SK-N-SH (cell line): Measurements from ENCODE around the gene HAGHL. TPM values are rescaled to one million over a fixed set of nuclear protein-coding genes. Genes with fewer than 3 reads are reported as not detected.

ENCODE experiments used
- CTCF ChIA-PET: fragments of 300-600, 350-600 bp; formaldehyde crosslinking; extraction: SDS; loops from one replicate; lab custom pipeline; 2021; lab: Yijun Ruan, JAX
- POLR2A ChIA-PET: fragments of 350-600 bp; sonication (Branson Sonifier 250); formaldehyde crosslinking; extraction: SDS; loops from one replicate; lab custom pipeline; 2020; ENCODE audit warnings: antibody characterized with exemption, inconsistent platforms; lab: Yijun Ruan, JAX
- DNase-seq: peaks from one replicate; pipeline ENCODE4 v3.0.0; 2012
- H2AFZ ChIP-seq: fragments of 200-600 bp; sonication (generic); 2 replicates; pipeline ENCODE4 v1.8.1; 2016; ENCODE audit warnings: antibody characterized with exemption, mild to moderate bottlenecking, low read depth
- H3F3A ChIP-seq: fragments of 200-600 bp; sonication (generic); replicated peaks from 2 replicates; pipeline ENCODE3; 2016; ENCODE audit warnings: antibody characterized with exemption, mild to moderate bottlenecking; ENCODE audit not compliant: insufficient read depth
- H3K27ac ChIP-seq, 2 experiments: fragments of 200-500 bp in 1 of 2; fragments of 200-600 bp in 1 of 2; sonication (Bioruptor generic) in 1 of 2; sonication (generic), shearing (Covaris generic) in 1 of 2; 2 replicates each; pipeline versions ENCODE4 v1.5.1 to v1.6.1; 2014 to 2016; ENCODE audit warnings: low read depth in 2 of 2, inconsistent platforms in 1 of 2, low read length in 1 of 2, mild to moderate bottlenecking in 1 of 2, mixed read lengths in 1 of 2
- H3K27me3 ChIP-seq: fragments of 200-600 bp; sonication (generic), shearing (Covaris generic); 2 replicates; pipeline ENCODE4 v1.6.1; 2016; ENCODE audit warnings: mixed run types; ENCODE audit not compliant: insufficient read depth
- H3K36me3 ChIP-seq, 2 experiments: fragments of 200-500 bp in 1 of 2; fragments of 200-600 bp in 1 of 2; sonication (Bioruptor generic) in 1 of 2; sonication (generic) in 1 of 2; replicated peaks in 1 of 2; 2 replicates each; pipeline versions ENCODE3 to v1.5.1; 2014 to 2016; ENCODE audit warnings: low read length in 1 of 2, mild to moderate bottlenecking in 1 of 2; ENCODE audit not compliant: insufficient read depth in 2 of 2, control insufficient read depth in 1 of 2
- H3K4me1 ChIP-seq, 2 experiments: fragments of 200-500 bp in 1 of 2; fragments of 200-600 bp in 1 of 2; sonication (Bioruptor generic) in 1 of 2; sonication (generic), shearing (Covaris generic) in 1 of 2; 2 replicates each; pipeline versions ENCODE4 v1.5.1 to v1.6.1; 2014 to 2016; ENCODE audit warnings: low read depth in 1 of 2, low read length in 1 of 2, mixed run types in 1 of 2; ENCODE audit not compliant: insufficient read depth in 2 of 2, control insufficient read depth in 1 of 2
- H3K4me2 ChIP-seq: fragments of 200-600 bp; sonication (generic), shearing (Covaris generic); 2 replicates; pipeline ENCODE4 v1.6.1; 2017; ENCODE audit warnings: mixed run types
- H3K4me3 ChIP-seq, 2 experiments: fragments of 200-500 bp in 1 of 2; fragments of 200-600 bp in 1 of 2; sonication (Bioruptor generic) in 1 of 2; sonication (generic), shearing (Covaris generic) in 1 of 2; 2 replicates each; pipeline versions ENCODE4 v1.5.1 to v1.8.1; 2014 to 2016; ENCODE audit warnings: low read depth in 2 of 2, inconsistent platforms in 1 of 2, low read length in 1 of 2, mild to moderate bottlenecking in 1 of 2, mixed read lengths in 1 of 2, moderate library complexity in 1 of 2
- H3K79me2 ChIP-seq: fragments of 200-600 bp; sonication (generic); 2 replicates; pipeline ENCODE4 v1.8.1; 2017; ENCODE audit warnings: mild to moderate bottlenecking; ENCODE audit not compliant: insufficient read depth
- H3K9ac ChIP-seq: fragments of 200-600 bp; sonication (generic); 2 replicates; pipeline ENCODE4 v1.6.1; 2017; ENCODE audit warnings: mixed run types
- H3K9me2 ChIP-seq: fragments of 200-600 bp; sonication (generic); 2 replicates; pipeline ENCODE4 v1.6.1; 2017; ENCODE audit warnings: mixed run types
- H3K9me3 ChIP-seq: fragments of 200-600 bp; sonication (generic); 2 replicates; pipeline ENCODE4 v1.6.1; 2017; ENCODE audit warnings: mixed run types, mild to moderate bottlenecking, moderate library complexity
- H4K20me1 ChIP-seq: fragments of 200-600 bp; sonication (generic); 2 replicates; pipeline ENCODE4 v1.6.1; 2017; ENCODE audit warnings: mild to moderate bottlenecking, mixed run types; ENCODE audit not compliant: insufficient read depth
- CHD2 ChIP-seq: fragments of 150-350 bp; IDR thresholded peaks from 2 replicates; pipeline ENCODE4 v1.6.1; 2018; ENCODE audit warnings: low read length; ENCODE audit not compliant: partially characterized antibody
- CTCF ChIP-seq: fragments of 200-600 bp; sonication (generic); IDR thresholded peaks from 2 replicates; pipeline ENCODE4 v1.6.1; 2017; ENCODE audit warnings: antibody characterized with exemption, mild to moderate bottlenecking, moderate library complexity
- ELF1 ChIP-seq: IDR thresholded peaks from 2 replicates; pipeline ENCODE4 v1.4.0; 2012
- FOSL2 ChIP-seq: IDR thresholded peaks from 2 replicates; pipeline ENCODE4 v1.4.0; 2012; ENCODE audit warnings: low read depth, mild to moderate bottlenecking, moderate library complexity, borderline replicate concordance
- FOXJ3 ChIP-seq: sonication (generic); formaldehyde crosslinking; IDR thresholded peaks from 2 replicates; pipeline ENCODE4 v1.5.1; 2020; ENCODE audit warnings: mild to moderate bottlenecking, missing genetic modification reagents
- GABPA ChIP-seq: IDR thresholded peaks from 2 replicates; pipeline ENCODE4 v1.4.0; 2012; ENCODE audit warnings: low read depth, mild to moderate bottlenecking
- GATA2 ChIP-seq: sonication (generic); formaldehyde crosslinking; IDR thresholded peaks from 2 replicates; pipeline ENCODE4 v1.5.0; 2020; ENCODE audit warnings: mild to moderate bottlenecking, missing genetic modification reagents
- IRF3 ChIP-seq: fragments of 150-350 bp; IDR thresholded peaks from 2 replicates; pipeline ENCODE4 v1.6.1; 2016; ENCODE audit warnings: mild to moderate bottlenecking, low read depth, low read length
- JUND ChIP-seq: IDR thresholded peaks from 2 replicates; pipeline ENCODE4 v1.4.0; 2012
- NRF1 ChIP-seq: IDR thresholded peaks from 2 replicates; pipeline ENCODE4 v1.6.1; 2012; ENCODE audit warnings: low read depth, mild to moderate bottlenecking, low read length
- POLR2AphosphoS5 ChIP-seq: IDR thresholded peaks from 2 replicates; pipeline ENCODE4 v1.6.1; 2012; ENCODE audit warnings: low read depth, low read length
- REST ChIP-seq: IDR thresholded peaks from 2 replicates; pipeline ENCODE4 v1.6.1; 2012; ENCODE audit warnings: mild to moderate bottlenecking, low read depth, low read length, moderate library complexity
- RFX5 ChIP-seq: IDR thresholded peaks from 2 replicates; pipeline ENCODE4 v1.6.1; 2012; ENCODE audit warnings: mild to moderate bottlenecking, improper control_type of control experiment, low read length
- RXRA ChIP-seq: IDR thresholded peaks from 2 replicates; pipeline ENCODE4 v1.4.0; 2012; ENCODE audit warnings: low read depth, mild to moderate bottlenecking, borderline replicate concordance
- SIN3A ChIP-seq: IDR thresholded peaks from 2 replicates; pipeline ENCODE4 v1.6.1; 2012; ENCODE audit warnings: low read depth, mild to moderate bottlenecking, low read length, moderate library complexity, borderline replicate concordance
- SMC3 ChIP-seq: IDR thresholded peaks from 2 replicates; pipeline ENCODE4 v1.6.1; 2012; ENCODE audit warnings: low read depth, low read length, improper control_type of control experiment
- TEAD4 ChIP-seq: IDR thresholded peaks from 2 replicates; pipeline ENCODE4 v1.4.0; 2012; ENCODE audit warnings: mild to moderate bottlenecking, borderline replicate concordance; ENCODE audit not compliant: insufficient read depth
- USF2 ChIP-seq: fragments of 150-350 bp; IDR thresholded peaks from 2 replicates; pipeline ENCODE4 v1.6.1; 2017; ENCODE audit warnings: antibody characterized with exemption, low read length, low read depth, borderline replicate concordance
- WGBS: methylation state at CpG from one replicate; pipeline ENCODE4 v1.1.6; 2017; ENCODE audit warnings: low lambda C conversion rate; 5-methylcytosine and 5-hydroxymethylcytosine counted together
- polyA plus RNA-seq, 3 experiments: library from polyadenylated mRNA; depleted of rRNA; stranded (reverse); fragments of >200 nt; gene quantifications; 2 replicates each; pipeline ENCODE4 v1.2.3, GENCODE V29; 2012

HAGHL gene
- polyA plus RNA-seq, 1 of the 3 experiments (the other 2 are of a cell fraction): 65.5 TPM

GRCh38 chr16:739560-740458 lies 12.9 kb downstream of the HAGHL start:
- H3K9ac ChIP-seq: peak overlapping the region; percentile 78

GRCh38 chr16:740459-740763 lies 13.5 kb downstream of the HAGHL start:
- ChIA-PET POLR2A (interaction anchor here (0.9 to 1.0 kb wide), 2 partner anchors 20 to 48 kb away, joined by 3 to 7 read pairs; partner anchors contain the start of genes CHTF18 and RPUSD1), CTCF (interaction anchor here (0.6 to 4.5 kb wide), 20 partner anchors 9 to 316 kb away, joined by 3 to 41 read pairs (median 8); partner anchors contain the start of genes ANTKMT, CCDC78 and METRN)
- TF ChIP-seq NRF1 (no peak), CHD2 (no peak), REST (no peak), FOXJ3 (CRISPR knock-in tag) (no peak), RFX5 (no peak), RXRA (no peak), FOSL2 (no peak), SIN3A (no peak), USF2 (no peak), GABPA (no peak), IRF3 (no peak), POLR2AphosphoS5 (no peak), SMC3 (no peak), JUND (no peak), CTCF (no peak), GATA2 (no peak), TEAD4 (no peak), ELF1 (no peak)

More at GRCh38 chr16:739560-740458, 12.9 kb downstream of the HAGHL start:
- no peak overlapping the region for H3K27ac ChIP-seq
- no peaks in the 10 kb centered on the region for H4K20me1 ChIP-seq
- H2AFZ ChIP-seq: no peak overlapping the region
- POLR2A ChIA-PET: interaction anchor here (1.0 kb wide), 1 partner anchor 19 kb away, joined by 7 read pairs; no protein-coding TSS in a partner anchor
- TF ChIP-seq FOXJ3 (CRISPR knock-in tag): no peak
- peaks cover 0 to 22% of the 10 kb centered on the region in 2 experiments for H3K36me3 ChIP-seq
- 66% methylated on average over 21 of the region's 38 CpGs for WGBS
- H3K27me3 ChIP-seq: no peaks in the 10 kb centered on the region
- peaks cover 14% of the 10 kb centered on the region for H3K79me2 ChIP-seq
- H3K9me3 ChIP-seq: no peaks in the 10 kb centered on the region
- DNase-seq: no peak
- H3K4me1 ChIP-seq: peaks cover 0 to 10% of the 10 kb centered on the region in 2 experiments; a peak in 1 of 4 replicates
- H3K9me2 ChIP-seq: no peaks in the 10 kb centered on the region
- H3F3A ChIP-seq: no peaks in the 10 kb centered on the region
- CTCF ChIA-PET: interaction anchor here (0.6 to 4.5 kb wide), 20 partner anchors 8 to 316 kb away, joined by 3 to 41 read pairs (median 8); partner anchors contain the start of genes ANTKMT, CCDC78 and METRN
- peak overlapping the region; percentile 85 to 87 for H3K4me3 ChIP-seq
- H3K4me2 ChIP-seq: peak overlapping the region; percentile 98

More at GRCh38 chr16:740459-740763, 13.5 kb downstream of the HAGHL start:
- H3K4me1 ChIP-seq: peaks cover 0 to 10% of the 10 kb centered on the region in 2 experiments; a peak in 1 of 4 replicates
- peak overlapping the region; percentile 91; the same call in 1 of the 2 replicates for H2AFZ ChIP-seq
- H3K4me2 ChIP-seq: peak overlapping the region; percentile 98
- peak overlapping the region; percentile 78 for H3K9ac ChIP-seq
- H4K20me1 ChIP-seq: no peaks in the 10 kb centered on the region
- no peaks in the 10 kb centered on the region for H3K27me3 ChIP-seq
- H3K9me3 ChIP-seq: no peaks in the 10 kb centered on the region
- no peaks in the 10 kb centered on the region for H3K9me2 ChIP-seq
- no peaks in the 10 kb centered on the region for H3F3A ChIP-seq
- H3K79me2 ChIP-seq: peaks cover 14% of the 10 kb centered on the region
- peak overlapping the region in 1 of 2 experiments; percentile 24; a peak in 1 of 4 replicates for H3K27ac ChIP-seq
- peaks cover 0 to 21% of the 10 kb centered on the region in 2 experiments for H3K36me3 ChIP-seq
- H3K4me3 ChIP-seq: peak overlapping the region; percentile 85 to 87
- 4% methylated on average over 13 of the region's 22 CpGs for WGBS
- DNase-seq: peak; percentile 66
